Ascending aorta (tissue), 2 donors: Measurements from ENCODE around the gene CLK1. TPM values are rescaled to one million over a fixed set of nuclear protein-coding genes. Genes with fewer than 3 reads are reported as not detected.

ENCODE experiments used
- DNase-seq, 2 donors: peaks; one replicate each; pipeline ENCODE4 v3.0.0-alpha.2; 2019; ENCODE audit warnings: low spot score in 2 of 2
- H3K27ac ChIP-seq, 2 donors: fragments of 200-600 bp; sonication (generic); one replicate each; pipeline ENCODE4 v1.5.1; 2016 to 2017; ENCODE audit warnings: mild to moderate bottlenecking in 1 of 2
- H3K27me3 ChIP-seq: fragments of 200-600 bp; sonication (generic); one replicate; pipeline ENCODE4 v1.5.1; 2017
- H3K36me3 ChIP-seq, 2 donors: fragments of 200-600 bp; sonication (generic); one replicate each; pipeline ENCODE4 v1.5.1; 2016
- H3K4me1 ChIP-seq, 2 donors: fragments of 200-600 bp; sonication (generic); one replicate each; pipeline ENCODE4 v1.5.1; 2016 to 2017; ENCODE audit warnings: mild to moderate bottlenecking in 1 of 2
- H3K4me3 ChIP-seq, 2 donors: fragments of 200-600 bp; sonication (generic); one replicate each; pipeline ENCODE4 v1.5.1; 2016 to 2017; ENCODE audit warnings: mild to moderate bottlenecking in 1 of 2
- H3K9me3 ChIP-seq, 2 donors: fragments of 200-600 bp; sonication (generic); one replicate each; pipeline ENCODE4 v1.5.1; 2016
- intact Hi-C: fragments of 100-400 bp; cut with DNase I; formaldehyde crosslinking; loops from one replicate; pipeline ENCODE4 v1.15.1; 2023
- total RNA-seq: library from RNA; depleted of rRNA; stranded (reverse); fragments of >200 nt; gene quantifications from one replicate; pipeline ENCODE4 v1.1.0, GENCODE V29; 2016
- TF ChIP-seq, protein P1 (sequence below), 3 experiments: fragments of 200-600 bp in 2 of 3; fragments of 450-650 bp in 1 of 3; sonication (generic) in 2 of 3; IDR thresholded peaks; one replicate each; pipeline ENCODE4 v1.5.1; 2016 to 2019; ENCODE audit warnings: antibody characterized with exemption in 3 of 3, mild to moderate bottlenecking in 1 of 3, moderate library complexity in 1 of 3

Gene CLK1
- total RNA-seq, 1 donor from 2014 or later: 43.5 TPM

DNA sequence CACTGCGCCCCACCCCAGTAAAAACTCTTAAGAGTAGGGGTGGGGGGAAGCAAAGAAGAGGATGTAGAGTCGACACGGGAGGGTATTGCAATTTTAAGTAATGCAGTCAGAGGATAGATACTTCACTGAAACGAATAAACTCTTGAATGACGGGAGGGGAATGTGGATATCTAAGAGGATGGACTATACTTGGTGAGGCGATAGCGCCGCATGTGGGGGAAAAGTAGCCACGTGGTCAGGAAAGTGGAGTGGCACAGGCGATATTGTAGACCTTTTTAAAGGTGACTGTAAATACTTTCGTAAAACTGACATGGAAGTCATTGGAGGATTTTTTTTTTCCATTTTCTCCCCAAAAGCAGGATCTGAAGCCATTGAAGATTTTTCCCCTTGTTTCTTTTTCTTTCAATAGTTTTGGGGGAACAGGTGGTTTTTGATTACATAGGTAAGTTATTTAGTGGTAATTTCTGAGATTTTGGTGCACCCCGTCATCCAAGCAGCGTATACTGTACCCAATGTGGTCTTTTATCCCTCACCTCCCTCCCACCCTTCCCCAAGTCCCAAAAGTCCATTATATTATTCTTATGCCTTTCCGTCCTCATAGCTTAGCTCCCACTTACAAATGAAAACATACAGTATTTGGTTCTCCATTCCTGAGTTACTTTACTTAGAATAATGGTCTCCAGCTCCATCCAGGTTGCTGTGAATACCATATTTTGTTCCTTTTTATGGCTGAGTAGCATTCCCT lies 13.8 kb downstream of the CLK1 start:
- no peak for DNase-seq
- Histone ChIP-seq H3K27ac (no peak overlapping the region), H3K9me3 (no peaks in the 10 kb centered on the region), H3K4me3 (no peak overlapping the region), H3K36me3 (peaks cover 48 to 55% of the 10 kb centered on the region in 2 donors), H3K4me1 (no peaks in the 10 kb centered on the region), H3K27me3 (no peaks in the 10 kb centered on the region)
- TF ChIP-seq, protein P1, sequence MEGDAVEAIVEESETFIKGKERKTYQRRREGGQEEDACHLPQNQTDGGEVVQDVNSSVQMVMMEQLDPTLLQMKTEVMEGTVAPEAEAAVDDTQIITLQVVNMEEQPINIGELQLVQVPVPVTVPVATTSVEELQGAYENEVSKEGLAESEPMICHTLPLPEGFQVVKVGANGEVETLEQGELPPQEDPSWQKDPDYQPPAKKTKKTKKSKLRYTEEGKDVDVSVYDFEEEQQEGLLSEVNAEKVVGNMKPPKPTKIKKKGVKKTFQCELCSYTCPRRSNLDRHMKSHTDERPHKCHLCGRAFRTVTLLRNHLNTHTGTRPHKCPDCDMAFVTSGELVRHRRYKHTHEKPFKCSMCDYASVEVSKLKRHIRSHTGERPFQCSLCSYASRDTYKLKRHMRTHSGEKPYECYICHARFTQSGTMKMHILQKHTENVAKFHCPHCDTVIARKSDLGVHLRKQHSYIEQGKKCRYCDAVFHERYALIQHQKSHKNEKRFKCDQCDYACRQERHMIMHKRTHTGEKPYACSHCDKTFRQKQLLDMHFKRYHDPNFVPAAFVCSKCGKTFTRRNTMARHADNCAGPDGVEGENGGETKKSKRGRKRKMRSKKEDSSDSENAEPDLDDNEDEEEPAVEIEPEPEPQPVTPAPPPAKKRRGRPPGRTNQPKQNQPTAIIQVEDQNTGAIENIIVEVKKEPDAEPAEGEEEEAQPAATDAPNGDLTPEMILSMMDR (IDR thresholded peaks at IDR 0.05): no peak
- intact Hi-C loops: no loop called here

DNA sequence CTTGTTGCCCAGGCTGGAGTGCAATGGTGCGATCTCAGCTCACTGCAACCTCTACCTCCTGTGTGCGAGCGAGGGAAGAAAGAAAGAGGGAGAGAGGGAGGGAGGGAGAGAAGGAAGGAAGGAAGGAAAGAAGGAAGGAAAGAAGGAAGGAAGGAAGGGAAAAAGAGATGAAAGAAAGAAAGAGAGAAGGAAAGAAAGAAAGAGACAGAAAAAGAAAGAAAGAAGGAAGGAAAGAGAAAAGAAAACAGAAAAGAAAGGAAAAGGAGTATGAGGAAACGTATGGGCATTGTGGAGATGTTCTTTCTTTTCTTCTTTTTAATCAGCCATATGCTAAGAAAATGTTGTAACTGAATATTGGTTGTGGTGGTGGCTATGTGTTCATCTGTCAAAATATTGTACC lies 16.5 kb downstream of the CLK1 start:
- H3K36me3 ChIP-seq: peaks cover 20 to 28% of the 10 kb centered on the region in 2 donors
- intact Hi-C loops: no loop called here
- no peak overlapping the region for H3K27ac ChIP-seq
- DNase-seq: no peak
- H3K4me1 ChIP-seq: no peaks in the 10 kb centered on the region
- no peaks in the 10 kb centered on the region for H3K9me3 ChIP-seq
- TF ChIP-seq, protein P1 (IDR thresholded peaks at IDR 0.05): no peak
- H3K27me3 ChIP-seq: no peaks in the 10 kb centered on the region
- H3K4me3 ChIP-seq: no peak overlapping the region

DNA sequence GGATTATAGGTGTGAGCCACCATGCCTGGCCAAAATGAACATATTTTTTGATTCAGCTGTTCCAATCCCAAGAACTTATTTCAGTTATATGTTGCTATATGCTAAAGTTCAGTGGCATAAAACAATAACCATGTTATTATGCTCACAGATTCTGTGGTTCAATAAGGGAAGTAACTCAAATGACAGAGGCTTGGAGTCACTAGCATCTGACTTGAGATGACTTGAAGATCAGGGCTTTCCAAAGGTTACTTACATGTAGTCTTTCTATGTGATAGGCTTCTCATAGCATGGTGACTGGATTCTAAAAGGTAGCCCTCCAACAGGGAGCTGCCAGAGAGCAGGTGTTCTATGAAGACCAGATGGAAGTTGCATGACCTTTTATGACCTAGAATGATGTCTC lies 17.2 kb downstream of the CLK1 start:
- H3K4me1 ChIP-seq: no peaks in the 10 kb centered on the region
- H3K9me3 ChIP-seq: no peaks in the 10 kb centered on the region
- H3K27me3 ChIP-seq: no peaks in the 10 kb centered on the region
- no peak overlapping the region for H3K4me3 ChIP-seq
- intact Hi-C loops: no loop called here
- H3K27ac ChIP-seq: no peak overlapping the region
- TF ChIP-seq, protein P1 (IDR thresholded peaks at IDR 0.05): no peak
- no peak for DNase-seq
- H3K36me3 ChIP-seq: peaks cover 14 to 21% of the 10 kb centered on the region in 2 donors

DNA sequence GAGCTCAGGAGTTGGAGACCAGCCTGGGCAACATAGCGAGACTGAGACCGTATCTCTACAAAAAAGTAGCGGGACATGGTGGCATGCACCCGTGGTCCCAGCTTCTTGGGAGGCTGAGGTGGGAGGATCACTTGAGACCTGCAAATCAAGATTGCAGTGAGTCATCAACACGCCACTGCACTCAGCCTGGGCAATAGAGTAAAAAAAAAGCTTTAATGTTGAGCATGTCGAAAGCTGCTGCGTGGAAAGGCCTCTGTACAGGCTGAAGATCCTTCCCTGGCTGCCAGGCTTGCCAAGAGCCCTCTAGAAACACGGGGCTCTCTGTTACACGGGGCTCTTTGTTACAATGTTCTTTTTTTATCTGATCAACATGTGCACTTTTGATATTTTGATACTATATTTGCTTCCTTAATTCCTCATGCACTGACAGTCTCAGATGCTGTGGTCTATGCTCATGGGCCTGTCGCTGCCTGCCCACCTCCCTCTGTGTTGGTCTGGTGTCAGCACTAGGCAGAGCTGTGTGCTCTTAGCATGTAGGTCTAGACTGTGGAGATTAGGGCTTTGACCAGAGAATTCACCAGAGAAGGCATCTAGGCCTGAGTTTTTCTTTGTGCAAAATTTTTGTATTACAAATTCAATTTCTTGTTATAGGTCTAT lies 18.7 kb downstream of the CLK1 start:
- intact Hi-C loops: no loop called here
- TF ChIP-seq, protein P1 (IDR thresholded peaks at IDR 0.05): no peak
- no peaks in the 10 kb centered on the region for H3K4me1 ChIP-seq

DNA sequence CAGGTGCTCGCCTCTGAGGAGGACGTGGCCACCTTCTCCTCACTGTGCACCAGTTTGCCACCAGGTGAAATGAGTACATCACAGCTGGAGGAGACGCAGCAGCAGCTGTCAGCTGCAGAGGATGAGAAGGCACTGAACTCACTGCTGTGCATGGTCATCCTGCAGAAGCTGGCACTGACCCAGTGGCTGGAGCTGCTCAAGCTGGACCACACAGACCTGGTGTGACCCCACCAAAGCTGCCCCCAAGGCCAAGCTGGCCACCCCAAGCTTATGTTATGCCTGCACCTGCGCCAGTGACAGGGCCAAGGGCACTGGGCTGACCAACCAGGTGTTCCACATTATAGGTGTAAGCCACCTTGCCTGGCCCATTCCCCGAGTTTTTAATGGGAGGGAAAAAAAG lies 19.3 kb downstream of the CLK1 start:
- no peaks in the 10 kb centered on the region for H3K4me1 ChIP-seq
- intact Hi-C loops: no loop called here
- DNase-seq: no peak
- H3K36me3 ChIP-seq: peaks cover 0 to under 1% of the 10 kb centered on the region in 2 donors
- H3K27me3 ChIP-seq: no peaks in the 10 kb centered on the region
- no peak overlapping the region for H3K27ac ChIP-seq
- H3K4me3 ChIP-seq: no peak overlapping the region
- TF ChIP-seq, protein P1 (IDR thresholded peaks at IDR 0.05): no peak
- no peaks in the 10 kb centered on the region for H3K9me3 ChIP-seq

More for the DNA sequence above, 18.7 kb downstream of the CLK1 start:
- Histone ChIP-seq H3K9me3 (no peaks in the 10 kb centered on the region), H3K36me3 (peaks cover 0 to 6% of the 10 kb centered on the region in 2 donors), H3K4me3 (no peak overlapping the region), H3K27ac (no peak overlapping the region), H3K27me3 (no peaks in the 10 kb centered on the region)
- no peak for DNase-seq
